B cell (primary cell): ENCODE results near the gene MINDY4B.
"Not testable (repeated sequence)": the region's sequence is repeated elsewhere in the genome, so short reads cannot be mapped to it uniquely, and the experiment has no call there.

Source experiments
- EZH2 ChIP-seq: IDR thresholded peaks from 2 replicates; pipeline ENCODE4 v1.6.1; 2012; ENCODE audit warnings: borderline replicate concordance, low read depth, mild to moderate bottlenecking, moderate library complexity, low read length; ENCODE audit not compliant: insufficient read depth, poor library complexity, severe bottlenecking
- TF ChIP-seq, protein P1 (sequence below): fragments of 200-600 bp; IDR thresholded peaks from one replicate; pipeline ENCODE4 v1.8.0; 2022; ENCODE audit warnings: antibody characterized with exemption, mild to moderate bottlenecking

DNA sequence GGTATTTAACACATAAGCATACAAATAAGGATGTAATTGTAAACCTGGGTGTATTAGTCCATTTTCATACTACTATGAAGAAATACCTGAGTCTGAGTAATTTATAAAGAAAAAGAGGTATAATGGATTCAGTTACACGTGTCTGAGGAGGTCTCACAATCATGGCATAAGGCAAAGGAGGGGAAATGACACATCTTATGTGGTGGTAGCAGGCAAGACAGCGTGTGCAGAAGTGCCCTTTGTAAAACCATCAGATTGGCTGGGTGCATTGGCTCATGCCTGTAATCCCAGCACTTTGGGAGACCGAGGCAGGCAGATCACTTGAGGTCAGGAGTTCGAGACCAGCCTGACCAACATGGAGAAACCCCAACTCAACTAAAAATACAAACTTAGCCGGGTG, 41.3 kb downstream of the MINDY4B start:
- not testable (repeated sequence) for TF ChIP-seq EZH2
- TF ChIP-seq, protein P1, sequence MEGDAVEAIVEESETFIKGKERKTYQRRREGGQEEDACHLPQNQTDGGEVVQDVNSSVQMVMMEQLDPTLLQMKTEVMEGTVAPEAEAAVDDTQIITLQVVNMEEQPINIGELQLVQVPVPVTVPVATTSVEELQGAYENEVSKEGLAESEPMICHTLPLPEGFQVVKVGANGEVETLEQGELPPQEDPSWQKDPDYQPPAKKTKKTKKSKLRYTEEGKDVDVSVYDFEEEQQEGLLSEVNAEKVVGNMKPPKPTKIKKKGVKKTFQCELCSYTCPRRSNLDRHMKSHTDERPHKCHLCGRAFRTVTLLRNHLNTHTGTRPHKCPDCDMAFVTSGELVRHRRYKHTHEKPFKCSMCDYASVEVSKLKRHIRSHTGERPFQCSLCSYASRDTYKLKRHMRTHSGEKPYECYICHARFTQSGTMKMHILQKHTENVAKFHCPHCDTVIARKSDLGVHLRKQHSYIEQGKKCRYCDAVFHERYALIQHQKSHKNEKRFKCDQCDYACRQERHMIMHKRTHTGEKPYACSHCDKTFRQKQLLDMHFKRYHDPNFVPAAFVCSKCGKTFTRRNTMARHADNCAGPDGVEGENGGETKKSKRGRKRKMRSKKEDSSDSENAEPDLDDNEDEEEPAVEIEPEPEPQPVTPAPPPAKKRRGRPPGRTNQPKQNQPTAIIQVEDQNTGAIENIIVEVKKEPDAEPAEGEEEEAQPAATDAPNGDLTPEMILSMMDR, result not testable (repeated sequence)
